ENCODE data around the gene ARMC3. TPM values are rescaled to one million over a fixed set of nuclear protein-coding genes. Genes with fewer than 3 reads are reported as not detected.
"Not testable (repeated sequence)": the region's sequence is repeated elsewhere in the genome, so short reads cannot be mapped to it uniquely, and the experiment has no call there.

Gene ARMC3
- total RNA-seq, 2 experiments from 2014 or later, result not detected

GRCh38 chr10:22903694-22904093 is 24.2 kb upstream of the ARMC3 start:
- H2AFZ ChIP-seq (ENCODE audit: low read length), result no peak overlapping the region
- TF ChIP-seq EZH2phosphoT487 (IDR thresholded peaks at IDR 0.05; ENCODE audit: borderline replicate concordance, low read depth, low read length), result no peak
- TF ChIP-seq, protein P1, sequence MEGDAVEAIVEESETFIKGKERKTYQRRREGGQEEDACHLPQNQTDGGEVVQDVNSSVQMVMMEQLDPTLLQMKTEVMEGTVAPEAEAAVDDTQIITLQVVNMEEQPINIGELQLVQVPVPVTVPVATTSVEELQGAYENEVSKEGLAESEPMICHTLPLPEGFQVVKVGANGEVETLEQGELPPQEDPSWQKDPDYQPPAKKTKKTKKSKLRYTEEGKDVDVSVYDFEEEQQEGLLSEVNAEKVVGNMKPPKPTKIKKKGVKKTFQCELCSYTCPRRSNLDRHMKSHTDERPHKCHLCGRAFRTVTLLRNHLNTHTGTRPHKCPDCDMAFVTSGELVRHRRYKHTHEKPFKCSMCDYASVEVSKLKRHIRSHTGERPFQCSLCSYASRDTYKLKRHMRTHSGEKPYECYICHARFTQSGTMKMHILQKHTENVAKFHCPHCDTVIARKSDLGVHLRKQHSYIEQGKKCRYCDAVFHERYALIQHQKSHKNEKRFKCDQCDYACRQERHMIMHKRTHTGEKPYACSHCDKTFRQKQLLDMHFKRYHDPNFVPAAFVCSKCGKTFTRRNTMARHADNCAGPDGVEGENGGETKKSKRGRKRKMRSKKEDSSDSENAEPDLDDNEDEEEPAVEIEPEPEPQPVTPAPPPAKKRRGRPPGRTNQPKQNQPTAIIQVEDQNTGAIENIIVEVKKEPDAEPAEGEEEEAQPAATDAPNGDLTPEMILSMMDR (conservative IDR thresholded peaks at IDR 0.05; ENCODE audit: low read length), result no peak
- no TSS peak for BruUV-seq (replicated peaks)
- no peak overlapping the region for H3K4me3 ChIP-seq (ENCODE audit: low read depth, low read length, poor library complexity, severe bottlenecking)
- intact Hi-C loops (cut with micrococcal nuclease; ENCODE audit: unreplicated experiment), result no loop called here
- no peak overlapping the region for H3K27ac ChIP-seq (ENCODE audit: low read depth, low read length, poor library complexity, severe bottlenecking)
- H3K36me3 ChIP-seq (ENCODE audit: insufficient read depth, low read length), result no peaks in the 10 kb centered on the region
- no peaks in the 10 kb centered on the region for H3K79me2 ChIP-seq (ENCODE audit: insufficient read depth, low read depth, low read length)
- H3K4me2 ChIP-seq (ENCODE audit: low read length), result no peak overlapping the region
- no peaks in the 10 kb centered on the region for H3K9me3 ChIP-seq (ENCODE audit: low read length)
- ChIA-PET POLR2A (interaction anchor here (1.0 kb wide), 1 partner anchor 41 kb away, joined by 3 read pairs; no protein-coding TSS in a partner anchor), CTCF (ENCODE audit: unreplicated experiment) (no interaction called here)
- no peaks in the 10 kb centered on the region for H3K9me2 ChIP-seq (ENCODE audit: insufficient read depth, low read length)
- no peak for DNase-seq (ENCODE audit: low spot score)
- H4K20me1 ChIP-seq (ENCODE audit: insufficient read depth, low read length), result no peaks in the 10 kb centered on the region
- H3K4me1 ChIP-seq (ENCODE audit: insufficient read depth, low read length, poor library complexity, severe bottlenecking), result no peaks in the 10 kb centered on the region

- Histone ChIP-seq H2AFZ (ENCODE audit: low read length) (no peak overlapping the region), H3K27ac (ENCODE audit: low read depth, low read length, poor library complexity, severe bottlenecking) (no peak overlapping the region), H3K9me2 (ENCODE audit: insufficient read depth, low read length) (0 out of 2 replicates have a peak, but pooled peaks cover 3% of the 10 kb centered on the region), H3K4me1 (ENCODE audit: insufficient read depth, low read length, poor library complexity, severe bottlenecking) (no peaks in the 10 kb centered on the region), H3K36me3 (ENCODE audit: insufficient read depth, low read length) (no peaks in the 10 kb centered on the region), H3K4me3 (ENCODE audit: low read depth, low read length, poor library complexity, severe bottlenecking) (no peak overlapping the region), H4K20me1 (ENCODE audit: insufficient read depth, low read length) (no peaks in the 10 kb centered on the region), H3K79me2 (ENCODE audit: insufficient read depth, low read depth, low read length) (no peaks in the 10 kb centered on the region), H3K4me2 (ENCODE audit: low read length) (no peak overlapping the region), H3K9me3 (ENCODE audit: low read length) (no peaks in the 10 kb centered on the region)
- TF ChIP-seq, protein P1 (conservative IDR thresholded peaks at IDR 0.05; ENCODE audit: low read length), result no peak
- TF ChIP-seq EZH2phosphoT487 (IDR thresholded peaks at IDR 0.05; ENCODE audit: borderline replicate concordance, low read depth, low read length), result no peak
- no peak for DNase-seq (ENCODE audit: low spot score)
- ChIA-PET CTCF (ENCODE audit: unreplicated experiment) (no interaction called here), POLR2A (interaction anchor here (1.0 kb wide), 1 partner anchor 129 kb away, joined by 3 read pairs; no protein-coding TSS in a partner anchor)
- no TSS peak for BruUV-seq (replicated peaks)
- intact Hi-C loops (cut with micrococcal nuclease; ENCODE audit: unreplicated experiment), result no loop called here
These were observed 21.1 kb upstream of the ARMC3 start for GRCh38 chr10:22906767-22907166.

GRCh38 chr10:22908837-22909236 is 19.0 kb upstream of the ARMC3 start:
- intact Hi-C loops (cut with micrococcal nuclease; ENCODE audit: unreplicated experiment), result no loop called here
- no peak for DNase-seq (ENCODE audit: low spot score)
- H3K27ac ChIP-seq (ENCODE audit: low read depth, low read length, poor library complexity, severe bottlenecking), result no peak overlapping the region
- no peaks in the 10 kb centered on the region for H3K9me3 ChIP-seq (ENCODE audit: low read length)
- TF ChIP-seq, protein P1 (conservative IDR thresholded peaks at IDR 0.05; ENCODE audit: low read length), result no peak
- no peak for TF ChIP-seq EZH2phosphoT487 (IDR thresholded peaks at IDR 0.05; ENCODE audit: borderline replicate concordance, low read depth, low read length)
- BruUV-seq (replicated peaks), result no TSS peak
- H3K4me2 ChIP-seq (ENCODE audit: low read length), result no peak overlapping the region
- H3K9me2 ChIP-seq (ENCODE audit: insufficient read depth, low read length), result 0 out of 2 replicates have a peak, but pooled peaks cover 3% of the 10 kb centered on the region
- CTCF ChIA-PET (ENCODE audit: unreplicated experiment), result no interaction called here
- no peak overlapping the region for H2AFZ ChIP-seq (ENCODE audit: low read length)
- no peaks in the 10 kb centered on the region for H3K4me1 ChIP-seq (ENCODE audit: insufficient read depth, low read length, poor library complexity, severe bottlenecking)
- no peak overlapping the region for H3K4me3 ChIP-seq (ENCODE audit: low read depth, low read length, poor library complexity, severe bottlenecking)
- no peaks in the 10 kb centered on the region for H3K79me2 ChIP-seq (ENCODE audit: insufficient read depth, low read depth, low read length)
- POLR2A ChIA-PET, result interaction anchor here (0.6 kb wide), 1 partner anchor 326 kb away, joined by 8 read pairs; no protein-coding TSS in a partner anchor
- no peaks in the 10 kb centered on the region for H4K20me1 ChIP-seq (ENCODE audit: insufficient read depth, low read length)
- H3K36me3 ChIP-seq (ENCODE audit: insufficient read depth, low read length), result no peaks in the 10 kb centered on the region

GRCh38 chr10:22909673-22910072 is 18.2 kb upstream of the ARMC3 start:
- intact Hi-C loops (cut with micrococcal nuclease; ENCODE audit: unreplicated experiment); DNase-seq (ENCODE audit: low spot score); H3K4me3 ChIP-seq (ENCODE audit: low read depth, low read length, poor library complexity, severe bottlenecking); H3K79me2 ChIP-seq (ENCODE audit: insufficient read depth, low read depth, low read length); H3K4me2 ChIP-seq (ENCODE audit: low read length); H2AFZ ChIP-seq (ENCODE audit: low read length); H3K9me2 ChIP-seq (ENCODE audit: insufficient read depth, low read length); H3K27ac ChIP-seq (ENCODE audit: low read depth, low read length, poor library complexity, severe bottlenecking); H4K20me1 ChIP-seq (ENCODE audit: insufficient read depth, low read length); H3K36me3 ChIP-seq (ENCODE audit: insufficient read depth, low read length); CTCF ChIA-PET (ENCODE audit: unreplicated experiment); H3K9me3 ChIP-seq (ENCODE audit: low read length); BruUV-seq (replicated peaks); H3K4me1 ChIP-seq (ENCODE audit: insufficient read depth, low read length, poor library complexity, severe bottlenecking): not testable (repeated sequence)
- POLR2A ChIA-PET, result interaction anchor here (1.0 kb wide), 1 partner anchor 13 kb away, joined by 3 read pairs; no protein-coding TSS in a partner anchor

Data from OCI-LY7 (cell line).